NB4 (cell line): ENCODE measurements around the gene RHO.

Source experiments
- POLR2A ChIP-seq: IDR thresholded peaks from 2 replicates; pipeline ENCODE4 v1.6.1; 2011; ENCODE audit warnings: mild to moderate bottlenecking; ENCODE audit not compliant: insufficient read length; ENCODE audit errors: extremely low read depth
- TF ChIP-seq, protein P1 (sequence below): IDR thresholded peaks from 2 replicates; pipeline ENCODE4 v1.6.1; 2011; ENCODE audit warnings: low read depth, low read length
- TF ChIP-seq, protein P2 (sequence below): IDR thresholded peaks from one replicate; pipeline ENCODE4 v1.5.1; 2012; ENCODE audit warnings: low read depth, low read length

DNA sequence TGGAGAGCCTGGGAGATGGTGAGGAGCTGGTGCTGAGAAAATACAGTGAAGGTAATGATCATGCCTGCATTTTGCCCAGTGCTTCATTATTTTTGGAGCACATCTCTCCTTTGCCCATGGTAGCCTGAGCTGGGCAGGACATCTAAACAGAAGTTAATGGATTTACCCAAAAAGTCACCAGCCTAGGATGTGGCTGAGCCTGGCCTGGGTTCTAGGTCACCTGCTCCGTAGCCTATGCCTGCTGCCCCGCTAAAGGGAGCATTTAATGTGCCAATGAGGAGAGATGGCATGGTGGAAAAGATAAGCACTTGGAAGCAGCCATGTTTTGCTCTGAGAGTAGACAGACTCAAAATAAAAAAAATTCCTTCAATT is 41.8 kb upstream of the RHO start:
- TF ChIP-seq, protein P1, sequence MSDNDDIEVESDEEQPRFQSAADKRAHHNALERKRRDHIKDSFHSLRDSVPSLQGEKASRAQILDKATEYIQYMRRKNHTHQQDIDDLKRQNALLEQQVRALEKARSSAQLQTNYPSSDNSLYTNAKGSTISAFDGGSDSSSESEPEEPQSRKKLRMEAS = no peak
- TF ChIP-seq, protein P2, sequence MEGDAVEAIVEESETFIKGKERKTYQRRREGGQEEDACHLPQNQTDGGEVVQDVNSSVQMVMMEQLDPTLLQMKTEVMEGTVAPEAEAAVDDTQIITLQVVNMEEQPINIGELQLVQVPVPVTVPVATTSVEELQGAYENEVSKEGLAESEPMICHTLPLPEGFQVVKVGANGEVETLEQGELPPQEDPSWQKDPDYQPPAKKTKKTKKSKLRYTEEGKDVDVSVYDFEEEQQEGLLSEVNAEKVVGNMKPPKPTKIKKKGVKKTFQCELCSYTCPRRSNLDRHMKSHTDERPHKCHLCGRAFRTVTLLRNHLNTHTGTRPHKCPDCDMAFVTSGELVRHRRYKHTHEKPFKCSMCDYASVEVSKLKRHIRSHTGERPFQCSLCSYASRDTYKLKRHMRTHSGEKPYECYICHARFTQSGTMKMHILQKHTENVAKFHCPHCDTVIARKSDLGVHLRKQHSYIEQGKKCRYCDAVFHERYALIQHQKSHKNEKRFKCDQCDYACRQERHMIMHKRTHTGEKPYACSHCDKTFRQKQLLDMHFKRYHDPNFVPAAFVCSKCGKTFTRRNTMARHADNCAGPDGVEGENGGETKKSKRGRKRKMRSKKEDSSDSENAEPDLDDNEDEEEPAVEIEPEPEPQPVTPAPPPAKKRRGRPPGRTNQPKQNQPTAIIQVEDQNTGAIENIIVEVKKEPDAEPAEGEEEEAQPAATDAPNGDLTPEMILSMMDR = no peak
- TF ChIP-seq POLR2A = no peak
